HFF-Myc (cell line): ENCODE data around the gene TPRG1.
A peak's percentile ranks its signal among the peaks of the same experiment; 100 is the strongest.
"Not testable (repeated sequence)": the region's sequence is repeated elsewhere in the genome, so short reads cannot be mapped to it uniquely, and the experiment has no call there.

ENCODE experiments used
- DNase-seq: peaks from one replicate; pipeline ENCODE4 v3.0.0-alpha.2; 2011; ENCODE audit warnings: low read depth; ENCODE audit errors: extremely low read depth
- H3K4me3 ChIP-seq: replicated peaks from 2 replicates; pipeline ENCODE4 v1.5.1; 2011; ENCODE audit warnings: low read depth, mild to moderate bottlenecking, control low read depth, low read length
- CTCF ChIP-seq: IDR thresholded peaks from 2 replicates; pipeline ENCODE4 v1.5.1; 2012; ENCODE audit warnings: mild to moderate bottlenecking, low read depth, low read length, control low read depth; ENCODE audit errors: missing control alignments

The TPRG1 gene

GRCh38 chr3:189320511-189320910 is 148.7 kb downstream of the TPRG1 start:
- H3K4me3 ChIP-seq = no peak overlapping the region
- DNase-seq = no peak
- no peak for TF ChIP-seq CTCF

GRCh38 chr3:189322339-189322738 is 150.6 kb downstream of the TPRG1 start:
- no peak overlapping the region for H3K4me3 ChIP-seq
- no peak for DNase-seq
- TF ChIP-seq CTCF = no peak

- no peak overlapping the region for H3K4me3 ChIP-seq
- TF ChIP-seq CTCF = no peak
- peak; percentile 75 for DNase-seq
These were observed 152.9 kb downstream of the TPRG1 start for GRCh38 chr3:189324538-189325138.

- no peak for DNase-seq
- no peak for TF ChIP-seq CTCF
- H3K4me3 ChIP-seq = no peak overlapping the region
These were observed 153.7 kb downstream of the TPRG1 start for GRCh38 chr3:189325454-189325853.

GRCh38 chr3:189329630-189330029 is 157.9 kb downstream of the TPRG1 start:
- not testable (repeated sequence) for DNase-seq, H3K4me3 ChIP-seq

GRCh38 chr3:189330066-189330465 is 158.3 kb downstream of the TPRG1 start:
- TF ChIP-seq CTCF = no peak
- DNase-seq = no peak
- no peak overlapping the region for H3K4me3 ChIP-seq

- TF ChIP-seq CTCF = no peak
- no peak overlapping the region for H3K4me3 ChIP-seq
- no peak for DNase-seq
These were observed 159.2 kb downstream of the TPRG1 start for GRCh38 chr3:189331002-189331418.
